Stimulated activated CD4-positive, alpha-beta T cell treated with anti-CD3 and anti-CD28 coated beads, Interleukin-1b, Interleukin-23, amount 100 ng/mL, for 1 hour (primary cell): ENCODE data around the gene TAS2R46.
"Not testable (repeated sequence)": the region's sequence is repeated elsewhere in the genome, so short reads cannot be mapped to it uniquely, and the experiment has no call there.

Source experiments
- DNase-seq, 2 donors: peaks; one replicate each; pipeline ENCODE4 v3.0.0-alpha.2; 2020; ENCODE audit warnings: low read depth in 2 of 2

The TAS2R46 gene

GRCh38 chr12:11062194-11062593 lies at the start of gene TAS2R46:
Gene TAS2R46 (minus strand): TSS chr12:11062294. CDS start chr12:11062294, 0 bp downstream.
- DNase-seq, result not testable (repeated sequence)

GRCh38 chr12:11111213-11111612 lies 49.1 kb upstream of the TAS2R46 start:
- DNase-seq, result not testable (repeated sequence)

- DNase-seq, result no peak
Measured at GRCh38 chr12:11108862-11109261, 46.8 kb upstream of the TAS2R46 start.

GRCh38 chr12:11107719-11108118 lies 45.6 kb upstream of the TAS2R46 start:
- DNase-seq, result no peak

GRCh38 chr12:11106288-11106687 lies 44.2 kb upstream of the TAS2R46 start:
- no peak for DNase-seq

- DNase-seq, result no peak
Measured at GRCh38 chr12:11105546-11105945, 43.5 kb upstream of the TAS2R46 start.

GRCh38 chr12:11094910-11095309 lies 32.8 kb upstream of the TAS2R46 start:
- DNase-seq, result not testable (repeated sequence)

GRCh38 chr12:11092128-11092527 lies 30.0 kb upstream of the TAS2R46 start, which contains the start of gene TAS2R43:
Gene TAS2R43 (minus strand): TSS chr12:11092313. CDS start chr12:11092229, 84 bp downstream.
- DNase-seq, result no peak

GRCh38 chr12:11089246-11089645 lies 27.2 kb upstream of the TAS2R46 start:
- no peak for DNase-seq

- DNase-seq, result no peak
Measured at GRCh38 chr12:11085419-11085818, 23.3 kb upstream of the TAS2R46 start.

GRCh38 chr12:11081987-11082386 lies 19.9 kb upstream of the TAS2R46 start:
- DNase-seq, result no peak

- DNase-seq, result no peak
Measured at GRCh38 chr12:11078246-11078645, 16.2 kb upstream of the TAS2R46 start.

GRCh38 chr12:11075642-11076041 lies 13.5 kb upstream of the TAS2R46 start:
- DNase-seq, result no peak

GRCh38 chr12:11071414-11071813 lies 9.3 kb upstream of the TAS2R46 start:
- no peak for DNase-seq

- no peak for DNase-seq
Measured at GRCh38 chr12:11070999-11071398, 8.9 kb upstream of the TAS2R46 start.

- DNase-seq, result no peak
Measured at GRCh38 chr12:11069854-11070365, 7.8 kb upstream of the TAS2R46 start.

GRCh38 chr12:11067514-11067913 lies 5.4 kb upstream of the TAS2R46 start:
- DNase-seq, result no peak

- DNase-seq, result no peak
Measured at GRCh38 chr12:11059784-11060183, 2.3 kb downstream of the TAS2R46 start.

- no peak for DNase-seq
Measured at GRCh38 chr12:11059041-11059440, 3.1 kb downstream of the TAS2R46 start.

- no peak for DNase-seq
Measured at GRCh38 chr12:11055306-11055705, 6.8 kb downstream of the TAS2R46 start.

- DNase-seq, result not testable (repeated sequence)
Measured at GRCh38 chr12:11049806-11050531, 12.1 kb downstream of the TAS2R46 start.

GRCh38 chr12:11041366-11041765 lies 20.7 kb downstream of the TAS2R46 start:
- not testable (repeated sequence) for DNase-seq

- no peak for DNase-seq
Measured at GRCh38 chr12:11040162-11040561, 21.9 kb downstream of the TAS2R46 start.
